Heart left ventricle (tissue), 16 donors: ENCODE results near the gene APOD. TPM values are rescaled to one million over a fixed set of nuclear protein-coding genes. Genes with fewer than 3 reads are reported as not detected.
"Not testable (repeated sequence)": the region's sequence is repeated elsewhere in the genome, so short reads cannot be mapped to it uniquely, and the experiment has no call there.

Source experiments
- ATAC-seq, 4 donors: fragments of 200-7000 bp; cut with Tn5 transposase; one replicate each; pipeline ENCODE4 v1.9.1; 2020 to 2022; ENCODE audit warnings: moderate library complexity in 4 of 4, mild to moderate bottlenecking in 3 of 4, moderate number of reproducible peaks in 1 of 4
- DNase-seq, 5 donors: peaks; one replicate each; pipeline ENCODE4 v3.0.0-alpha.2; 2020
- H3K27ac ChIP-seq, 12 donors: fragments of 200-600 bp; sonication (generic) in 4 of 12; one replicate each; pipeline versions ENCODE4 v1.5.0 to v1.8.0; 2016 to 2022; ENCODE audit warnings: mild to moderate bottlenecking in 2 of 12
- H3K27me3 ChIP-seq, 9 donors: fragments of 200-600 bp; sonication (generic) in 2 of 9; one replicate each; pipeline versions ENCODE4 v1.5.1 to v1.8.0; 2016 to 2022; ENCODE audit warnings: mild to moderate bottlenecking in 3 of 9
- H3K36me3 ChIP-seq, 9 donors: fragments of 200-600 bp; sonication (generic) in 2 of 9; one replicate each; pipeline versions ENCODE4 v1.5.0 to v1.8.0; 2018 to 2022; ENCODE audit warnings: mild to moderate bottlenecking in 2 of 9
- H3K4me1 ChIP-seq, 12 donors: fragments of 200-600 bp; sonication (generic) in 4 of 12; one replicate each; pipeline versions ENCODE4 v1.5.0 to v1.8.0; 2016 to 2022; ENCODE audit warnings: mild to moderate bottlenecking in 3 of 12
- H3K4me3 ChIP-seq, 12 donors: fragments of 200-600 bp; sonication (generic) in 4 of 12; one replicate each; pipeline versions ENCODE4 v1.5.0 to v1.8.0; 2017 to 2022; ENCODE audit warnings: mild to moderate bottlenecking in 9 of 12, moderate library complexity in 4 of 12
- H3K9me3 ChIP-seq, 12 donors: fragments of 200-600 bp; sonication (generic) in 4 of 12; one replicate each; pipeline versions ENCODE4 v1.5.0 to v1.8.0; 2016 to 2022; ENCODE audit warnings: mild to moderate bottlenecking in 1 of 12
- WGBS, 4 donors: extraction: QIAGEN DNeasy Blood & Tissue Kit in 2 of 4; methylation state at CpG; one replicate each; pipeline versions ENCODE4 v1.1.5 to v1.1.7; 2013 to 2018; 5-methylcytosine and 5-hydroxymethylcytosine counted together
- intact Hi-C, 10 donors: fragments of 100-400 bp; cut with DNase I; formaldehyde crosslinking; loops; one replicate each; pipeline versions ENCODE4 v1.11.1 to v1.14.2; 2022
- polyA plus RNA-seq, 2 donors: library from polyadenylated mRNA; stranded (reverse); fragments of 200-250 nt; gene quantifications; one replicate each; pipeline ENCODE4 v1.2.3, GENCODE V29; 2013
- total RNA-seq, 9 donors: library from RNA; depleted of rRNA in 2 of 9; stranded (reverse); fragments of >200 nt in 2 of 9; fragmentation: NEBNext Ultra II Directional in 3 of 9; extraction: Animal tissue kit (Norgen Biotek cat#: 25700) in 3 of 9; gene quantifications; one replicate each; pipeline versions ENCODE4 v1.1.0 to v1.2.4, GENCODE V29; 2016 to 2023
- donor health status: ischemic (EF 13 %, LVEDD 7.1; RV severe dilation, severe dysfunction).
- donor health status: healthy with polysubstance abuse.
- donor health status: DM: no; HTN: yes; CAD: no.
- donor health status: DM: no; HTN: no; CAD: no.
- donor health status: ischemic (EF 25% LVEDD 6.9; RV normal size, moderate dysfunction).
- donor health status: ischemic (EF 25% LVEDD 5.7; RV mildly dilated, moderate dysfunction).
- donor health status: healthy.
- donor health status: DM: yes; HTN: yes; CAD: no.
- donor health status: ischemic (EF 35%, LVEDD 5.7; RV mildly dilated, moderate dysfunction).
- donor health status: nonischemic (EF 11% LVEDD 7.7; RV severe dilation, severe dysfunction).
- donor health status: DM: yes; HTN: yes; CAD: no.
- donor health status: PGD.
- donor health status: ischemic (EF 29% LVEDD 5.4; RV normal size, mild dysfunction).
- donor health status: nonischemic (EF 23%, LVEDD 6.1; RV moderate dilation, normal function).

APOD gene
- total and polyA plus RNA-seq, 11 donors: 101 to 1,096 (median 214) TPM

DNA sequence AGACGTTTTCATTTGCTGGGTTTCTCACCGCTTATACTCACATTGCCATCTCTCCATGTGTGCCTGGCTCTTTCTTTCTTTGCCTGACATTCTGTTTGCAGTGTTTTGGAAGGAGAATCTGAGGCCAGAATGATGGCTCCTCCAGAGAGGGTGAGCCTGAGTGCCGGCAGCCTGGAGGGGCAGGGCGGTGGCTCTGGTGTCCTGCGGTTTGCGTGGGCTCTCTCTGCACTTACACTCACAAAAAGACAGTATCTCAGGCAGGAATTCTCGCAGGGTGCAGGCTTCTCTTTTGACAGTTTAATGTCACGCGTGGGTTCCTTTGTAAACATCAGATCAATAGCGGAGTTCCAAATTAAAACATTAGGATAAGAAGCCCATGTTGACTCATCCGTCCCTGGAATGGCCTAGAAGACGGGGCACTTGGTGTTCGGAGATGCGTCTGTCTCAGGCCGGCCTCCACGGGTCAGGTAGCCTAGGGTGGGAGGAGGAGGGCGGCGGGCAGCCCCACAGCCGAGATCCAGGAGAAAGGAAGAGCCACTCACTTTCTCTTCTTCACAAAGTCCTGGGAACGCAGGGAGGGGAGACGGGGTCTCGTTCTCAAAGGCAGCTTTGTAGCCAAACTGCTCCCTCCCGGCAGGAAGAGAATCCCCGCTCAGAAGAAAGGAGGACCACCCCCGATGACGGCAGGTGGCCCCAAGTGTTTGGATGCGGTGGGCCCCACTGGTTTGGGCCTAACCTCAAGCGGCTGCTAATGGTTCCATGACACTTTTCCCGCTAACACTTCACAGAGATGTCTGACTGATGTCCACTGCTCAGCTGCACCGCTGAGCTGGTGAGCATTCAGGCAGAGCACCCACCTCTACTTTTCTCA is 44.0 kb upstream of the APOD start:
- DNase-seq: not testable (repeated sequence)

DNA sequence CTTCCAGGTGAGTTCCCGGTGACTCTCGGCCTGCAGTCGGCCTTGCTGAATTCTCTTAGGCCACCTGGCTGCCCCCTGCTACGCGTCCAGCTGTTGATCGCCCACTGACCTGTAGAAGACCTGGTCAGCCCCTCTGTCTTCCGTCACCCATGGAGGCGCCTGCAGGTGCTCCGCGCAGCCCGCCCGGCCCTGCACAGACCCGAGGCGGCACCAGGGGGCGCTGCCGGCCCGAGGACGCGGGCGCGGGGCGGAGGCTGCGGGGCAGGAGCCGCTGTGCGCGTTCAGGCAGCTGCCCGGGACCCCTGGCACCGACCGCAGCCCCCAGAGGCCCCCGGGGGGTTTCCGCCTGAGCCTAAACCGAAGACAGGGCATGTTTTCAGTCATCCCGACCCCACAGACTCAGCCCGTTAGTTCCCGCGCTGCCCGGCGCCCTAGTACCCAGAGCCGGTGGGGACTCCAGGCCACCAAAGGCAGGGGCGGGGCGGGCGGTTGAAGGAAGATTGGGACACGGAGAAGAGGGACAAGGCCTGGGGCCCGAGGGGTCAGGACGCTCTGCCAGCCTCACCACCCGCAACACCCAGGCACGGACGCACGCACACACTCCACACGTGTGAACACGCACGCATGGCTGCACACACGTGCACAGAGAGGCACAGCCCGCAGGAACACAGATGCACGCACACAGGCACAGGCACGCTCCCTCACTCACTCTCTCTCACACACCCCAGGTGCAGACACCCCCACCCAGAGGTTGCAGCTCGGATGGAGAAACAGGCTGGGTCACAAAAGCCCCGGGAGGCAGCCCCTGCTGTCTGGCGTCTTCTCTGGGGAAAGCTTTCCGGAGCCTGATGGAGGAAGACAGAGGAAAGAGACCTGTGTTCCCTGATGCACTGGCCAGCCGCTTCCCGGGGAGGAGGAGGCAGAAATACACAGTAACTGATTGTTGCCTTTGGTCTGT is 41.1 kb upstream of the APOD start:
- not testable (repeated sequence) for H3K27me3 ChIP-seq, DNase-seq, H3K9me3 ChIP-seq, H3K4me1 ChIP-seq, H3K36me3 ChIP-seq, H3K27ac ChIP-seq
- H3K4me3 ChIP-seq: peak overlapping the region in 3 of 12 donors; percentile 17 to 31 (median 19)
- intact Hi-C loops: loop anchor here in 3 of 10 donors (5.0 to 10.0 kb wide), 3 partner anchors 92 to 230 kb away; no protein-coding TSS in a partner anchor
- ATAC-seq: peak in 3 of 4 donors; percentile 79 to 93 (median 87)
- WGBS, 4 donors: 18 to 73% (median 22%) methylated on average over 3 to 18 of the region's 62 CpGs

More for the DNA sequence above, 44.0 kb upstream of the APOD start:
- not testable (repeated sequence) for H3K36me3 ChIP-seq, H3K9me3 ChIP-seq, H3K4me3 ChIP-seq, H3K27ac ChIP-seq, ATAC-seq, H3K4me1 ChIP-seq
- WGBS, 4 donors: 66 to 80% (median 74%) methylated on average over 27 to 30 of the region's 30 CpGs
- intact Hi-C loops: loop anchor here in 2 of 10 donors (10.0 kb wide), 2 partner anchors 117 to 227 kb away; no protein-coding TSS in a partner anchor
- peaks cover 0 to 13% (median 0%) of the 10 kb centered on the region in 9 donors for H3K27me3 ChIP-seq

DNA sequence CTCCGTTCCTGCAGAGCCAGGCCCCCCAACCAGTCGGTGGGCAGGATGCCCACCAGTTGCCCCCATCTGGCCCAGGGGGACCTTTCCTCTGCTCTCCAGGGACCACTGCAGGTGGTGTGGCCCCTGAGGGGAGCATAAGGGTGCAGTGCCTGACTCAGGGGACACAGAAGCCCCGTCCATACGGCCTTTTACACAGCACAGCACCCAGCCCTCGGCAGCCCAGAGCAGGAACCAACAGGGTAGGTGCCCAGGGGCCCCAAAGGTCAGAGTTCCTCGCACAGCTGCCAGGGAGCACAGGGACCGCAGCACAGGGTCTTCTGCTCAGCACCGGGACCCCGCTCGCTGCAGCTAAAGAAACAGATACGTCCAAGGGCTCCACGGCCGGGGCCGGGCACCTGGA is 40.4 kb upstream of the APOD start:
- H3K27me3 ChIP-seq, H3K9me3 ChIP-seq, H3K27ac ChIP-seq, H3K4me1 ChIP-seq, H3K4me3 ChIP-seq, H3K36me3 ChIP-seq, DNase-seq: not testable (repeated sequence)
- no CpG with 5 or more reads among the region's 14 CpGs for WGBS, 4 donors
- intact Hi-C loops: loop anchor here in 3 of 10 donors (5.0 to 10.0 kb wide), 3 partner anchors 93 to 231 kb away; no protein-coding TSS in a partner anchor
- peak in 2 of 4 donors; percentile 7 to 18 for ATAC-seq

- not testable (repeated sequence) for H3K36me3 ChIP-seq, DNase-seq, H3K4me3 ChIP-seq, H3K4me1 ChIP-seq, H3K27me3 ChIP-seq, ATAC-seq, H3K9me3 ChIP-seq, H3K27ac ChIP-seq
- WGBS, 4 donors: 82 to 89% (median 86%) methylated on average over 3 to 22 of the region's 26 CpGs; no CpG with 5 or more reads in 1 of the 4 donors
- intact Hi-C loops: loop anchor here in 3 of 10 donors (5.0 to 10.0 kb wide), 3 partner anchors 94 to 231 kb away; no protein-coding TSS in a partner anchor
These were observed 39.7 kb upstream of the APOD start for GRCh38 chr3:195623217-195623965.

- intact Hi-C loops: loop anchor here in 3 of 10 donors (5.0 to 10.0 kb wide), 3 partner anchors 95 to 232 kb away; no protein-coding TSS in a partner anchor
- DNase-seq: not testable (repeated sequence)
These were observed 38.9 kb upstream of the APOD start for GRCh38 chr3:195622523-195623170.

GRCh38 chr3:195622012-195622411 is 38.3 kb upstream of the APOD start:
- WGBS, 4 donors: 88 to 91% (median 89%) methylated on average over 5 to 6 of the region's 6 CpGs
- ATAC-seq: not testable (repeated sequence)
- intact Hi-C loops: loop anchor here in 3 of 10 donors (5.0 to 10.0 kb wide), 3 partner anchors 95 to 233 kb away; no protein-coding TSS in a partner anchor

More at GRCh38 chr3:195622523-195623170, 38.9 kb upstream of the APOD start:
- not testable (repeated sequence) for H3K4me1 ChIP-seq, H3K9me3 ChIP-seq, ATAC-seq, H3K4me3 ChIP-seq, H3K27ac ChIP-seq, H3K27me3 ChIP-seq, H3K36me3 ChIP-seq
- 87 to 89% (median 89%) methylated on average over 8 to 17 of the region's 17 CpGs; no CpG with 5 or more reads in 1 of the 4 donors for WGBS, 4 donors

DNA sequence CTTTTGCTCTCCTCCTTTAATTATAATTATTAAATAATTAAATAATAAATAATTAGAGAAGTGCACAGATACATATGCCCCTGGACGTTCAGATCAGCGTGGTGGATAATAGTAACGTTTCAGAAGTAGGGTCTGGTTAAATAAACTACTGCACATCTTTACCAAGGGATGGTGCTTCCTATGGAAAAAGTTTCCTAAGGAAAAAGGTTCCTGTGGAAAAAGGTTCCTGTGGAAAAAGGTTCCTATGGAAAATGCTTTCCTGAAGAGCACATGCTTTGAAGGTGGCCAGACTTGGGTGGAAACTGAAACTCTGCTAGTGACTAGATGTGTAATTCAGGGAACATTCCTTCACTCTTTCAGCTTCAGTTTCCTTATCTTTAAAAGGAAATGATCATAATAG is 37.4 kb upstream of the APOD start:
- intact Hi-C loops: loop anchor here in 3 of 10 donors (5.0 to 10.0 kb wide), 3 partner anchors 96 to 234 kb away; no protein-coding TSS in a partner anchor
- not testable (repeated sequence) for H3K4me1 ChIP-seq
- WGBS, 4 donors: 83 to 91% (median 87%) methylated on average over 3 of the region's 3 CpGs

More at GRCh38 chr3:195622012-195622411, 38.3 kb upstream of the APOD start:
- H3K4me1 ChIP-seq, H3K4me3 ChIP-seq, H3K27me3 ChIP-seq, DNase-seq, H3K9me3 ChIP-seq, H3K36me3 ChIP-seq, H3K27ac ChIP-seq: not testable (repeated sequence)

DNA sequence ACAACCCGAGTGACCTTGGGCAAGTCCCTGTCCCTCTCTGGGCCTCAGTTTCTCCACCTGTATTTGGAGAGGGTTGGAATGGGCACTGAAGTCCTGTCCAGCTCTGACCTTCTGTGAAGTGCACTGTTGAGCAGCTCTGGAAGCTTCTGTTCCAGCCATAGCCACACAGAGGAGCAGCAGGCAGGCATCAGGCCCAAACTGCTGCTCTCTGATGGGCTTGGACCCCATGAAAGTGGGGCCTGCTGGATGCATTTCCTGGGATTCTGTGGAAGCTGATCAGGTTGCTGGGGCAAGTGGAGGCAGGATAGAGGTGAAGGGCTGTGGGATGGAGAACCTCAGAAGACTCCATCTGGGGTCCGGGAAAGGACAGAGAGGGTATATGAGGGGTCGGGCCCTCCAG is 36.7 kb upstream of the APOD start:
- H3K4me1 ChIP-seq, ATAC-seq, H3K9me3 ChIP-seq, DNase-seq, H3K27ac ChIP-seq, H3K27me3 ChIP-seq, H3K36me3 ChIP-seq, H3K4me3 ChIP-seq: not testable (repeated sequence)
- intact Hi-C loops: loop anchor here in 3 of 10 donors (5.0 to 10.0 kb wide), 3 partner anchors 97 to 234 kb away; no protein-coding TSS in a partner anchor
- WGBS, 4 donors: 87 to 100% (median 95%) methylated on average over 2 to 3 of the region's 3 CpGs

More for the DNA sequence above, 37.4 kb upstream of the APOD start:
- not testable (repeated sequence) for H3K27me3 ChIP-seq, DNase-seq, H3K27ac ChIP-seq, H3K9me3 ChIP-seq, H3K4me3 ChIP-seq, ATAC-seq, H3K36me3 ChIP-seq
